ENCODE results near the gene NUTM1.

DNA sequence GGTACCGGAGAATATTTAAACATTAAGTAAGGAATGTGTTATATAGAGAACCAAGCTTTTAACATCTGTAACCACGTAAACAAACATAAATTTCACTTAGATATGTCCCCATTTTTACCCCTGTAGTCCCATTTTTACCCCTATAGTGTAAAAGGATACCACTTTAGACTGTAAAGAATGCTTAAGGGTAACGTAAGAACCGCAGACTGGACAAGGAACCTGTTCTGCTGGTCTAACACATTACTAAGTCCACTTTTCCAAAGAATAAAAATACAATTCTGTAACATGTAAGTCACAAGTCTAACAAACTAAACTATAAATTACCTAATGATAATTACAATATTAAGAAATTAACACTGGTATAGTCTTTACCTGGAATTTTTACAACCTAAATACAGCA, 8.4 kb upstream of the NUTM1 start:
- TF ChIP-seq POLR2AphosphoS5 (IDR thresholded peaks at IDR 0.05) (no peak), POLR2A (IDR thresholded peaks at IDR 0.05) (no peak)
- TF ChIP-seq, protein P1, sequence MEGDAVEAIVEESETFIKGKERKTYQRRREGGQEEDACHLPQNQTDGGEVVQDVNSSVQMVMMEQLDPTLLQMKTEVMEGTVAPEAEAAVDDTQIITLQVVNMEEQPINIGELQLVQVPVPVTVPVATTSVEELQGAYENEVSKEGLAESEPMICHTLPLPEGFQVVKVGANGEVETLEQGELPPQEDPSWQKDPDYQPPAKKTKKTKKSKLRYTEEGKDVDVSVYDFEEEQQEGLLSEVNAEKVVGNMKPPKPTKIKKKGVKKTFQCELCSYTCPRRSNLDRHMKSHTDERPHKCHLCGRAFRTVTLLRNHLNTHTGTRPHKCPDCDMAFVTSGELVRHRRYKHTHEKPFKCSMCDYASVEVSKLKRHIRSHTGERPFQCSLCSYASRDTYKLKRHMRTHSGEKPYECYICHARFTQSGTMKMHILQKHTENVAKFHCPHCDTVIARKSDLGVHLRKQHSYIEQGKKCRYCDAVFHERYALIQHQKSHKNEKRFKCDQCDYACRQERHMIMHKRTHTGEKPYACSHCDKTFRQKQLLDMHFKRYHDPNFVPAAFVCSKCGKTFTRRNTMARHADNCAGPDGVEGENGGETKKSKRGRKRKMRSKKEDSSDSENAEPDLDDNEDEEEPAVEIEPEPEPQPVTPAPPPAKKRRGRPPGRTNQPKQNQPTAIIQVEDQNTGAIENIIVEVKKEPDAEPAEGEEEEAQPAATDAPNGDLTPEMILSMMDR (IDR thresholded peaks at IDR 0.05): no peak
